H1 (cell line): ENCODE results near the gene LYPD6B. TPM values are rescaled to one million over a fixed set of nuclear protein-coding genes. Genes with fewer than 3 reads are reported as not detected.
A peak's percentile ranks its signal among the peaks of the same experiment; 100 is the strongest.

Experiments used
- CTCF ChIA-PET: fragments of 300-600 bp; sonication (Branson Sonifier 250); formaldehyde crosslinking; loops from one replicate; lab custom pipeline; 2021; ENCODE audit not compliant: partially characterized antibody; lab: Charles Lee
- POLR2A ChIA-PET: fragments of 300-600 bp; sonication (Branson Sonifier 250); formaldehyde crosslinking; loops from one replicate; lab custom pipeline; 2021; ENCODE audit warnings: inconsistent platforms; ENCODE audit not compliant: partially characterized antibody; lab: Charles Lee
- DNase-seq, 2 experiments: peaks; one replicate each; pipeline versions ENCODE4 v3.0.0 to v3.0.0-alpha.2; 2010 to 2022; ENCODE audit warnings: low spot score in 2 of 2, low read depth in 1 of 2, mixed read lengths in 1 of 2
- FAIRE-seq: peaks from 2 replicates; lab custom pipeline; 2011; peaks lifted over from hg19 to GRCh38; lab: Jason Lieb, UNC
- H2AFZ ChIP-seq: 2 replicates; pipeline ENCODE4 v1.8.1; 2012; ENCODE audit warnings: low read length, inconsistent platforms
- H2AK5ac ChIP-seq: 2 replicates; pipeline ENCODE4 v1.6.1; 2013; ENCODE audit warnings: low read depth, low read length
- H2BK120ac ChIP-seq: replicated peaks from 2 replicates; pipeline ENCODE3; 2013; ENCODE audit warnings: low read depth, low read length, inconsistent platforms
- H2BK12ac ChIP-seq: 2 replicates; pipeline ENCODE4 v1.6.1; 2013; ENCODE audit warnings: low read depth, low read length
- H2BK15ac ChIP-seq: 2 replicates; pipeline ENCODE4 v1.6.1; 2013; ENCODE audit warnings: low read length
- H2BK20ac ChIP-seq: 2 replicates; pipeline ENCODE4 v1.6.1; 2013; ENCODE audit warnings: low read length
- H2BK5ac ChIP-seq: 2 replicates; pipeline ENCODE4 v1.6.1; 2013; ENCODE audit warnings: low read depth, low read length
- H3K14ac ChIP-seq: 2 replicates; pipeline ENCODE4 v1.6.1; 2013; ENCODE audit warnings: inconsistent platforms; ENCODE audit not compliant: insufficient read length
- H3K18ac ChIP-seq: 2 replicates; pipeline ENCODE4 v1.6.1; 2013; ENCODE audit warnings: low read length; ENCODE audit errors: extremely low read depth
- H3K23ac ChIP-seq: 2 replicates; pipeline ENCODE4 v1.6.1; 2013; ENCODE audit warnings: inconsistent platforms; ENCODE audit not compliant: insufficient read length
- H3K23me2 ChIP-seq: 2 replicates; pipeline ENCODE4 v1.6.1; 2013; ENCODE audit warnings: low read depth, low read length
- H3K27ac ChIP-seq: 2 replicates; pipeline ENCODE4 v1.6.1; 2011; ENCODE audit warnings: low read depth, low read length, inconsistent platforms
- H3K27me3 ChIP-seq, 4 experiments: replicated peaks in 1 of 4; 1 replicate in 1 of 4; 2 replicates in 3 of 4; pipeline versions ENCODE4 v1.6.1 to v1.8.1; 2011 to 2013; ENCODE audit warnings: low read length in 3 of 4, mild to moderate bottlenecking in 3 of 4, inconsistent platforms in 2 of 4, mixed read lengths in 2 of 4, moderate library complexity in 1 of 4; ENCODE audit not compliant: control insufficient read depth in 3 of 4, insufficient read depth in 3 of 4; ENCODE audit errors: extremely low read depth in 1 of 4
- H3K36me3 ChIP-seq, 4 experiments: 2 replicates each; pipeline versions ENCODE4 v1.6.1 to v1.8.1; 2011 to 2013; ENCODE audit warnings: mild to moderate bottlenecking in 4 of 4, low read length in 3 of 4, moderate library complexity in 2 of 4, control low read depth in 1 of 4, inconsistent platforms in 1 of 4; ENCODE audit not compliant: insufficient read depth in 4 of 4, control insufficient read depth in 2 of 4
- H3K4ac ChIP-seq: replicated peaks from 2 replicates; pipeline ENCODE3; 2013; ENCODE audit warnings: low read length, low read depth, mixed read lengths, inconsistent platforms; ENCODE audit not compliant: insufficient read length
- H3K4me1 ChIP-seq, 4 experiments: replicated peaks in 1 of 4; 1 replicate in 1 of 4; 2 replicates in 3 of 4; pipeline versions ENCODE4 v1.6.1 to v1.8.1; 2011 to 2013; ENCODE audit warnings: low read length in 3 of 4, inconsistent platforms in 2 of 4, mixed read lengths in 1 of 4; ENCODE audit not compliant: insufficient read depth in 4 of 4, control insufficient read depth in 3 of 4
- H3K4me2 ChIP-seq, 2 experiments: 2 replicates each; pipeline versions ENCODE4 v1.6.1 to v1.8.1; 2011 to 2013; ENCODE audit warnings: low read depth in 2 of 2, low read length in 2 of 2, control low read depth in 1 of 2, inconsistent platforms in 1 of 2, mild to moderate bottlenecking in 1 of 2; ENCODE audit not compliant: insufficient read depth in 1 of 2
- H3K4me3 ChIP-seq, 4 experiments: fragments of 200-600, 300-600 bp in 1 of 4; sonication (generic), shearing (Covaris generic), sonication (Bioruptor Twin) in 1 of 4; 2 replicates each; pipeline versions ENCODE4 v1.5.1 to v1.8.1; 2011 to 2016; ENCODE audit warnings: low read length in 4 of 4, low read depth in 3 of 4, control low read depth in 2 of 4, inconsistent platforms in 2 of 4, mild to moderate bottlenecking in 2 of 4, mixed read lengths in 1 of 4, moderate library complexity in 1 of 4; ENCODE audit not compliant: insufficient read depth in 2 of 4; ENCODE audit errors: extremely low read depth in 1 of 4
- H3K56ac ChIP-seq: replicated peaks from 2 replicates; pipeline ENCODE3; 2013; ENCODE audit warnings: low read depth, mild to moderate bottlenecking, mixed read lengths, low read length, inconsistent platforms; ENCODE audit not compliant: insufficient read length
- H3K79me1 ChIP-seq: 2 replicates; pipeline ENCODE4 v1.6.1; 2013; ENCODE audit warnings: low read depth, low read length, control low read depth
- H3K79me2 ChIP-seq, 2 experiments: 2 replicates each; pipeline versions ENCODE4 v1.6.1 to v1.8.1; 2012 to 2013; ENCODE audit warnings: low read length in 2 of 2, mild to moderate bottlenecking in 2 of 2, inconsistent platforms in 1 of 2; ENCODE audit not compliant: insufficient read depth in 2 of 2, control insufficient read depth in 1 of 2
- H3K9ac ChIP-seq, 4 experiments: replicated peaks in 1 of 4; 1 replicate in 1 of 4; 2 replicates in 3 of 4; pipeline versions ENCODE4 v1.6.1 to v1.8.1; 2011 to 2013; ENCODE audit warnings: low read depth in 3 of 4, low read length in 3 of 4, control low read depth in 2 of 4, mild to moderate bottlenecking in 2 of 4, moderate library complexity in 2 of 4, inconsistent platforms in 1 of 4; ENCODE audit errors: extremely low read depth in 1 of 4
- H3K9me3 ChIP-seq, 2 experiments: 2 replicates each; pipeline versions ENCODE4 v1.6.1 to v1.8.1; 2012 to 2013; ENCODE audit warnings: mild to moderate bottlenecking in 2 of 2, moderate library complexity in 2 of 2, control low read depth in 1 of 2, inconsistent platforms in 1 of 2, low read depth in 1 of 2, low read length in 1 of 2, mixed read lengths in 1 of 2; ENCODE audit not compliant: insufficient read depth in 2 of 2
- H4K20me1 ChIP-seq, 2 experiments: replicated peaks in 1 of 2; 2 replicates each; pipeline versions ENCODE3 to v1.8.1; 2011 to 2013; ENCODE audit warnings: inconsistent platforms in 2 of 2, low read length in 2 of 2, mild to moderate bottlenecking in 1 of 2; ENCODE audit not compliant: insufficient read depth in 2 of 2, control insufficient read depth in 1 of 2
- H4K5ac ChIP-seq: 2 replicates; pipeline ENCODE4 v1.6.1; 2013; ENCODE audit warnings: low read length, low read depth, mixed read lengths, inconsistent platforms; ENCODE audit not compliant: insufficient read length
- H4K8ac ChIP-seq: 2 replicates; pipeline ENCODE4 v1.8.0; 2013; ENCODE audit warnings: mild to moderate bottlenecking, moderate library complexity, low read length, inconsistent platforms; ENCODE audit not compliant: insufficient read depth; ENCODE audit errors: extremely low read depth
- H4K91ac ChIP-seq: replicated peaks from 2 replicates; pipeline ENCODE3; 2013; ENCODE audit warnings: low read length, mixed read lengths, inconsistent platforms; ENCODE audit not compliant: insufficient read length
- ASH2L ChIP-seq: fragments of 200-600, 300-600 bp; sonication (generic); IDR thresholded peaks from one replicate; pipeline ENCODE4 v1.7.1; 2017; ENCODE audit warnings: low read length
- BRCA1 ChIP-seq: IDR thresholded peaks from 2 replicates; pipeline ENCODE4 v1.6.1; 2012; ENCODE audit warnings: low read depth, low read length, improper control_type of control experiment
- CTCF ChIP-seq, 3 experiments: IDR thresholded peaks; 1 replicate in 2 of 3; 2 replicates in 1 of 3; pipeline versions ENCODE4 v1.5.1 to v1.6.1; 2011; ENCODE audit warnings: low read length in 3 of 3, mild to moderate bottlenecking in 3 of 3, inconsistent platforms in 2 of 3, low read depth in 1 of 3, moderate library complexity in 1 of 3; ENCODE audit not compliant: insufficient read depth in 1 of 3; ENCODE audit errors: control extremely low read depth in 1 of 3
- KDM1A ChIP-seq: fragments of 200-600, 300-600 bp; sonication (generic); IDR thresholded peaks from 2 replicates; pipeline ENCODE4 v1.7.1; 2016; ENCODE audit warnings: mild to moderate bottlenecking, low read length, borderline replicate concordance
- KDM4A ChIP-seq: IDR thresholded peaks from one replicate; pipeline ENCODE4 v1.7.1; 2012; ENCODE audit warnings: low read depth, mild to moderate bottlenecking, moderate library complexity, low read length, inconsistent platforms; ENCODE audit not compliant: severe bottlenecking
- KDM5A ChIP-seq: fragments of 200-600 bp; IDR thresholded peaks from 2 replicates; pipeline ENCODE4 v1.7.1; 2012; ENCODE audit warnings: mild to moderate bottlenecking, low read length, inconsistent platforms, mixed read lengths
- NANOG ChIP-seq: IDR thresholded peaks from 2 replicates; pipeline ENCODE4 v1.6.1; 2011; ENCODE audit warnings: low read length, low read depth, mild to moderate bottlenecking, inconsistent platforms; ENCODE audit not compliant: insufficient read depth, poor library complexity, severe bottlenecking
- SIN3A ChIP-seq, 2 experiments: IDR thresholded peaks in 1 of 2; conservative IDR thresholded peaks in 1 of 2; 2 replicates each; pipeline ENCODE4 v1.6.1; 2011 to 2012; ENCODE audit warnings: low read length in 2 of 2, improper control_type of control experiment in 1 of 2, low read depth in 1 of 2, mild to moderate bottlenecking in 1 of 2
- SIRT6 ChIP-seq: IDR thresholded peaks from one replicate; pipeline ENCODE4 v1.7.1; 2012; ENCODE audit warnings: low read length, inconsistent platforms
- TAF7 ChIP-seq: optimal IDR thresholded peaks from 2 replicates; pipeline ENCODE3; 2011; ENCODE audit warnings: low read depth, mild to moderate bottlenecking, inconsistent platforms, low read length, moderate library complexity, borderline replicate concordance
- ZNF274 ChIP-seq: IDR thresholded peaks from 2 replicates; pipeline ENCODE4 v1.7.0; 2012; ENCODE audit warnings: low read length, borderline replicate concordance; ENCODE audit errors: extremely low read depth
- WGBS, 2 experiments: shearing (Covaris generic) in 1 of 2; methylation state at CpG; one replicate each; pipeline versions ENCODE4 v1.1.6 to v1.1.7; 2013 to 2015; ENCODE audit warnings: low lambda C conversion rate in 2 of 2, mixed read lengths in 2 of 2, inconsistent platforms in 1 of 2, low coverage in 1 of 2, missing lambda C conversion rate in 1 of 2; ENCODE audit not compliant: insufficient replicate concordance in 2 of 2, insufficient coverage in 1 of 2, insufficient read length in 1 of 2; ENCODE audit errors: extremely low coverage in 1 of 2, missing lambda C conversion rate in 1 of 2; 5-methylcytosine and 5-hydroxymethylcytosine counted together
- polyA plus RNA-seq, 7 experiments: library from polyadenylated mRNA; depleted of rRNA in 3 of 7; stranded (reverse) in 5 of 7; unstranded in 2 of 7; fragments of >200 nt in 5 of 7; fragments of 200-250 nt in 2 of 7; gene quantifications; 1 replicate in 5 of 7; 2 replicates in 1 of 7; 4 replicates in 1 of 7; pipeline versions ENCODE4 v1.2.1 to v1.2.3, GENCODE V29; 2011 to 2013; ENCODE audit warnings: missing spikeins in 2 of 7, mixed read lengths in 2 of 7
- total RNA-seq: library from RNA; stranded (reverse); fragmentation: NEBNext Ultra II Directional; extraction: Animal tissue kit (Norgen Biotek cat#: 25700); gene quantifications from 2 replicates; pipeline ENCODE4 v1.2.1, GENCODE V29; 2021

Gene LYPD6B
- total and polyA plus RNA-seq, 2 of the 8 experiments (the other 6 are each of a cell fraction or from before 2014, with no cell fraction given), result 2.2 to 3.5 TPM

GRCh38 chr2:149103081-149103620 is 64.7 kb downstream of the LYPD6B start:
- Histone ChIP-seq H3K14ac (peak overlapping the region; percentile 24), H3K79me2 (no peaks in the 10 kb centered on the region), H2BK5ac (no peak overlapping the region), H3K4me1 (no peaks in the 10 kb centered on the region), H2BK120ac (no peak overlapping the region), H3K9me3 (no peaks in the 10 kb centered on the region), H2BK15ac (no peak overlapping the region), H2BK20ac (no peak overlapping the region), H3K27ac (no peak overlapping the region), H3K56ac (no peak overlapping the region), H3K79me1 (no peaks in the 10 kb centered on the region), H3K4ac (no peak overlapping the region), H4K5ac (no peak overlapping the region), H3K27me3 (no peaks in the 10 kb centered on the region), H4K8ac (no peak overlapping the region), H3K9ac (no peak overlapping the region), H4K20me1 (no peaks in the 10 kb centered on the region), H2AK5ac (no peak overlapping the region), H3K4me3 (no peak overlapping the region), H3K23ac (no peak overlapping the region), H2AFZ (no peak overlapping the region), H3K18ac (no peak overlapping the region), H4K91ac (no peak overlapping the region), H3K23me2 (no peaks in the 10 kb centered on the region), H2BK12ac (no peak overlapping the region), H3K36me3 (no peaks in the 10 kb centered on the region), H3K4me2 (no peak overlapping the region)
- ChIA-PET CTCF (interaction anchor here (1.2 to 1.6 kb wide), 2 partner anchors 14 to 210 kb away, joined by 3 to 4 read pairs; no protein-coding TSS in a partner anchor), POLR2A (no interaction called here)
- DNase-seq (no peak), FAIRE-seq (no peak)
- WGBS, 2 experiments, result 90% methylated on average over 3 of the region's 3 CpGs; no CpG with 5 or more reads in 1 of the 2 experiments
- TF ChIP-seq TAF7 (no peak), KDM4A (no peak), ZNF274 (no peak), NANOG (no peak), CTCF (IDR thresholded peaks at IDR 0.05; ENCODE audit: control extremely low read depth in 1 of 3, insufficient read depth in 1 of 3, low read depth in 1 of 3, low read length in 3 of 3) (no peak), ASH2L (no peak), SIRT6 (no peak), SIN3A (conservative IDR thresholded peaks at IDR 0.05 in 1 of 2, IDR thresholded peaks at IDR 0.05 in 1 of 2; ENCODE audit: low read depth in 1 of 2, low read length in 2 of 2) (no peak), BRCA1 (no peak), KDM1A (no peak), KDM5A (no peak)
